ENCODE results near the gene PLEKHO1.

DNA sequence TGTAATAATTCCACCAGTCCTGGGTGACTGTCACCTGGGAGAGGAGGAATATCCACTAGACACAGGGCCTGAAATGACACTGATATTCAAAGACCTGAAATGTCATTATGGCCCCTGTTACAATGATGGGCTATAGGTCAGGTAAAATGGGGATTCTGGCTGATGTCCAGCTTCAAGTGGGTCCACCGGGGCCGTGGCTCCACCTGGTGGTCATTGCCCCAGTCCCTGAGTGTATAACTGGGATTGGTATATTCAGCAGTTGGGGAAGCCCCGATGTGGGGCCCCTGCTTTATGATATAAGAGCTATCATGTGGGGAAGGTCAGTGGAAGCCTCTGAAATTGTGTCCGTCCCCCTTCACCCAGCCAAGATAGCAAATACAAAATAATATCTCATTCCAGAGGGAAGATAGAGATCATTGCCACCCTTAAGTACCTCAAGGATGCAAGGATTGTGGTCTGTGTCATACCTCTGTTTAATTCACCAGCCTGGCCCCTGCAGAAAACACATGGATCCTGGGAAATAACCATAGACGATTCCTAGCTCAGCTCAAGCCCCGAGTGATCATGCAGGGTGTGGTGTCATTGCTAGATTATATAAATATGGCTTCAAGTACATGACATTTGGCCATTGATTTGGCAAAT, 19.4 kb downstream of the PLEKHO1 start:
- TF ChIP-seq CTCF (conservative IDR thresholded peaks at IDR 0.05 in 1 of 2, IDR thresholded peaks at IDR 0.05 in 1 of 2; ENCODE audit: low read depth in 1 of 2, low read length in 2 of 2) (peak; percentile 85 to 88), EZH2 (IDR thresholded peaks at IDR 0.05; ENCODE audit: low read length, missing control alignments) (no peak)

Measured in fibroblast of lung (primary cell).